Upper lobe of left lung (tissue), 6 donors: ENCODE measurements around the gene WDR37. TPM values are rescaled to one million over a fixed set of nuclear protein-coding genes. Genes with fewer than 3 reads are reported as not detected.

Source experiments
- ATAC-seq, 2 donors: fragments of 200-7000 bp; cut with Tn5 transposase; one replicate each; pipeline ENCODE4 v1.9.1; 2022; ENCODE audit warnings: mild to moderate bottlenecking in 2 of 2, moderate library complexity in 2 of 2; ENCODE audit not compliant: low FRiP score in 2 of 2
- DNase-seq, 2 donors: peaks; one replicate each; pipeline ENCODE4 v3.0.0-alpha.2; 2019 to 2020
- H3K27ac ChIP-seq, 4 donors: fragments of 200-600 bp; sonication (generic); one replicate each; pipeline ENCODE4 v1.5.1; 2016 to 2019
- H3K27me3 ChIP-seq, 4 donors: fragments of 200-600 bp; sonication (generic); one replicate each; pipeline ENCODE4 v1.5.1; 2017 to 2019
- H3K36me3 ChIP-seq, 4 donors: fragments of 200-600 bp; sonication (generic); one replicate each; pipeline ENCODE4 v1.5.1; 2016 to 2019
- H3K4me1 ChIP-seq, 4 donors: fragments of 200-600 bp; sonication (generic); one replicate each; pipeline ENCODE4 v1.5.1; 2018 to 2019
- H3K4me3 ChIP-seq, 4 donors: fragments of 200-600 bp; sonication (generic); one replicate each; pipeline ENCODE4 v1.5.1; 2017 to 2019; ENCODE audit warnings: mild to moderate bottlenecking in 2 of 4, moderate library complexity in 1 of 4
- H3K9me3 ChIP-seq, 4 donors: fragments of 200-600 bp; sonication (generic); one replicate each; pipeline ENCODE4 v1.5.1; 2018 to 2019
- CTCF ChIP-seq, 6 experiments: fragments of 450-650 bp in 4 of 6; fragments of 200-600 bp in 2 of 6; sonication (generic) in 2 of 6; IDR thresholded peaks; one replicate each; pipeline ENCODE4 v1.5.1; 2016 to 2019; ENCODE audit warnings: antibody characterized with exemption in 6 of 6
- EP300 ChIP-seq, 4 donors: sonication (generic); formaldehyde crosslinking; IDR thresholded peaks; one replicate each; pipeline ENCODE4 v1.5.1; 2017; ENCODE audit warnings: antibody characterized with exemption in 4 of 4, control low read depth in 2 of 4
- POLR2A ChIP-seq, 4 donors: fragments of 450-650 bp; IDR thresholded peaks; one replicate each; pipeline ENCODE4 v1.5.1; 2016 to 2017; ENCODE audit warnings: antibody characterized with exemption in 4 of 4, mild to moderate bottlenecking in 2 of 4
- POLR2AphosphoS5 ChIP-seq, 2 donors: sonication (generic); formaldehyde crosslinking; IDR thresholded peaks; one replicate each; pipeline ENCODE4 v1.5.1; 2017; ENCODE audit warnings: antibody characterized with exemption in 2 of 2
- WGBS, 2 donors: methylation state at CpG; one replicate each; pipeline ENCODE4 v1.1.5; 2017 to 2018; 5-methylcytosine and 5-hydroxymethylcytosine counted together
- total RNA-seq, 6 donors: library from RNA; depleted of rRNA in 4 of 6; stranded (reverse); fragments of >200 nt in 4 of 6; gene quantifications; one replicate each; pipeline versions ENCODE4 v1.1.0 to v1.2.1, GENCODE V29; 2016 to 2021
- donor health status: DM: no; HTN: no; CAD: no; lungs with moderate emphysema.
- donor health status: DM: no; HTN: yes; CAD: no; lungs with severe emphysema.

WDR37 gene
- total RNA-seq, 6 donors from 2014 or later, result 18.1 to 31.4 (median 19.9) TPM

GRCh38 chr10:1104971-1105370, 48.8 kb downstream of the WDR37 start:
- 97% methylated on average over 14 of the region's 14 CpGs for WGBS, 2 donors
- no peak overlapping the region for H3K27ac ChIP-seq
- no peak overlapping the region for H3K4me3 ChIP-seq
- ATAC-seq (no peak), DNase-seq (no peak)
- H3K4me1 ChIP-seq, result peaks cover 0 to 2% (median 0%) of the 10 kb centered on the region in 4 donors
- no peaks in the 10 kb centered on the region for H3K27me3 ChIP-seq
- peaks cover 23 to 98% (median 76%) of the 10 kb centered on the region in 4 donors for H3K36me3 ChIP-seq
- no peaks in the 10 kb centered on the region for H3K9me3 ChIP-seq
- TF ChIP-seq CTCF (IDR thresholded peaks at IDR 0.05) (no peak), POLR2AphosphoS5 (IDR thresholded peaks at IDR 0.05) (no peak), POLR2A (IDR thresholded peaks at IDR 0.05) (no peak), EP300 (IDR thresholded peaks at IDR 0.05) (no peak)

- TF ChIP-seq POLR2AphosphoS5 (IDR thresholded peaks at IDR 0.05) (no peak), POLR2A (IDR thresholded peaks at IDR 0.05) (no peak), EP300 (IDR thresholded peaks at IDR 0.05) (no peak), CTCF (IDR thresholded peaks at IDR 0.05) (no peak)
- peaks cover 0 to 6% (median 1%) of the 10 kb centered on the region in 4 donors for H3K4me1 ChIP-seq
- WGBS, 2 donors, result 92 to 100% methylated on average over 7 to 15 of the region's 15 CpGs
- no peak overlapping the region for H3K27ac ChIP-seq
- peaks cover 23 to 91% (median 68%) of the 10 kb centered on the region in 4 donors for H3K36me3 ChIP-seq
- H3K27me3 ChIP-seq, result no peaks in the 10 kb centered on the region
- H3K4me3 ChIP-seq, result no peak overlapping the region
- DNase-seq (no peak), ATAC-seq (no peak)
- H3K9me3 ChIP-seq, result no peaks in the 10 kb centered on the region
These were observed 50.8 kb downstream of the WDR37 start for GRCh38 chr10:1107004-1107403.

- DNase-seq (no peak), ATAC-seq (no peak)
- Histone ChIP-seq H3K27ac (no peak overlapping the region), H3K4me3 (no peak overlapping the region), H3K9me3 (no peaks in the 10 kb centered on the region), H3K27me3 (no peaks in the 10 kb centered on the region), H3K36me3 (peaks cover 23 to 91% (median 69%) of the 10 kb centered on the region in 4 donors), H3K4me1 (peaks cover 0 to 6% (median 1%) of the 10 kb centered on the region in 4 donors)
- no peak for TF ChIP-seq POLR2AphosphoS5 (IDR thresholded peaks at IDR 0.05)
- no peak for TF ChIP-seq CTCF (IDR thresholded peaks at IDR 0.05)
- no peak for TF ChIP-seq POLR2A (IDR thresholded peaks at IDR 0.05)
- no peak for TF ChIP-seq EP300 (IDR thresholded peaks at IDR 0.05)
- 82 to 89% methylated on average over 6 of the region's 6 CpGs for WGBS, 2 donors
These were observed 51.5 kb downstream of the WDR37 start for GRCh38 chr10:1107679-1108078.

GRCh38 chr10:1109795-1110673, 53.8 kb downstream of the WDR37 start:
- DNase-seq (peak in 1 of 2 donors; percentile 68), ATAC-seq (peak in 1 of 2 donors; percentile 54)
- H3K27me3 ChIP-seq, result no peaks in the 10 kb centered on the region
- WGBS, 2 donors, result 77 to 80% methylated on average over 32 of the region's 32 CpGs
- no peaks in the 10 kb centered on the region for H3K9me3 ChIP-seq
- peaks cover 17 to 90% (median 64%) of the 10 kb centered on the region in 4 donors for H3K36me3 ChIP-seq
- no peak overlapping the region for H3K4me3 ChIP-seq
- TF ChIP-seq CTCF (IDR thresholded peaks at IDR 0.05) (peak; percentile 41 to 56 (median 48)), EP300 (IDR thresholded peaks at IDR 0.05) (no peak), POLR2A (IDR thresholded peaks at IDR 0.05) (no peak)
- peak overlapping the region in 1 of 4 donors; percentile 66 for H3K27ac ChIP-seq
- H3K4me1 ChIP-seq, result peaks cover 0 to 6% (median 1%) of the 10 kb centered on the region in 4 donors
